ENCODE data around the gene SLC8A1.

Gene SLC8A1

GRCh38 chr2:40273734-40274182 lies 178.1 kb downstream of the SLC8A1 start:
- no peak for DNase-seq

GRCh38 chr2:40271094-40271493 lies 180.8 kb downstream of the SLC8A1 start:
- Histone ChIP-seq H3K27me3 (no peaks in the 10 kb centered on the region), H3K27ac (no peak overlapping the region), H3K4me3 (no peak overlapping the region), H3K9me3 (no peaks in the 10 kb centered on the region), H3K36me3 (no peaks in the 10 kb centered on the region), H3K4me1 (peaks cover 0 to 34% (median 10%) of the 10 kb centered on the region in 4 donors)
- intact Hi-C loops (cut with DNase I; ENCODE audit: low total_unique reads): no loop called here
- TF ChIP-seq CTCF (IDR thresholded peaks at IDR 0.05): no peak
- no peak for DNase-seq

More at GRCh38 chr2:40273734-40274182, 178.1 kb downstream of the SLC8A1 start:
- no peak overlapping the region for H3K4me3 ChIP-seq
- peaks cover 0 to 46% (median 11%) of the 10 kb centered on the region in 4 donors for H3K4me1 ChIP-seq
- no peaks in the 10 kb centered on the region for H3K36me3 ChIP-seq
- no peak for TF ChIP-seq CTCF (IDR thresholded peaks at IDR 0.05)
- peak overlapping the region in 1 of 2 donors; percentile 36 for H3K27ac ChIP-seq
- no peaks in the 10 kb centered on the region for H3K9me3 ChIP-seq
- intact Hi-C loops (cut with DNase I; ENCODE audit: low total_unique reads): no loop called here
- no peaks in the 10 kb centered on the region for H3K27me3 ChIP-seq

GRCh38 chr2:40270372-40270771 lies 181.5 kb downstream of the SLC8A1 start:
- Histone ChIP-seq H3K27ac (no peak overlapping the region), H3K4me1 (peaks cover 0 to 28% (median 10%) of the 10 kb centered on the region in 4 donors), H3K4me3 (no peak overlapping the region), H3K27me3 (no peaks in the 10 kb centered on the region), H3K36me3 (no peaks in the 10 kb centered on the region), H3K9me3 (no peaks in the 10 kb centered on the region)
- intact Hi-C loops (cut with DNase I; ENCODE audit: low total_unique reads): no loop called here
- TF ChIP-seq CTCF (IDR thresholded peaks at IDR 0.05): no peak
- DNase-seq: no peak

GRCh38 chr2:40268566-40268965 lies 183.3 kb downstream of the SLC8A1 start:
- H3K4me3 ChIP-seq: no peak overlapping the region
- no peak for TF ChIP-seq CTCF (IDR thresholded peaks at IDR 0.05)
- H3K36me3 ChIP-seq: no peaks in the 10 kb centered on the region
- DNase-seq: no peak
- intact Hi-C loops (cut with DNase I; ENCODE audit: low total_unique reads): no loop called here
- no peaks in the 10 kb centered on the region for H3K27me3 ChIP-seq
- peaks cover 0 to 16% (median 4%) of the 10 kb centered on the region in 4 donors for H3K4me1 ChIP-seq
- H3K9me3 ChIP-seq: no peaks in the 10 kb centered on the region
- H3K27ac ChIP-seq: no peak overlapping the region

- DNase-seq: no peak
- H3K4me1 ChIP-seq: peaks cover 0 to 8% (median 0%) of the 10 kb centered on the region in 4 donors
- no peaks in the 10 kb centered on the region for H3K9me3 ChIP-seq
- intact Hi-C loops (cut with DNase I; ENCODE audit: low total_unique reads): no loop called here
- TF ChIP-seq CTCF (IDR thresholded peaks at IDR 0.05): no peak
- no peak overlapping the region for H3K27ac ChIP-seq
- H3K4me3 ChIP-seq: no peak overlapping the region
- no peaks in the 10 kb centered on the region for H3K36me3 ChIP-seq
- H3K27me3 ChIP-seq: no peaks in the 10 kb centered on the region
Measured at GRCh38 chr2:40266201-40266600, 185.7 kb downstream of the SLC8A1 start.

GRCh38 chr2:40265602-40266001 lies 186.3 kb downstream of the SLC8A1 start:
- no peak overlapping the region for H3K4me3 ChIP-seq
- no peak overlapping the region for H3K27ac ChIP-seq
- no peaks in the 10 kb centered on the region for H3K36me3 ChIP-seq
- H3K9me3 ChIP-seq: no peaks in the 10 kb centered on the region
- TF ChIP-seq CTCF (IDR thresholded peaks at IDR 0.05): no peak
- intact Hi-C loops (cut with DNase I; ENCODE audit: low total_unique reads): no loop called here
- no peak for DNase-seq
- peaks cover 0 to 8% (median 0%) of the 10 kb centered on the region in 4 donors for H3K4me1 ChIP-seq
- no peaks in the 10 kb centered on the region for H3K27me3 ChIP-seq
